ENCODE results near the gene HAUS7. TPM values are rescaled to one million over a fixed set of nuclear protein-coding genes. Genes with fewer than 3 reads are reported as not detected.

The HAUS7 gene
- total RNA-seq, 2 experiments from 2014 or later: 59.1 to 62.3 TPM

DNA sequence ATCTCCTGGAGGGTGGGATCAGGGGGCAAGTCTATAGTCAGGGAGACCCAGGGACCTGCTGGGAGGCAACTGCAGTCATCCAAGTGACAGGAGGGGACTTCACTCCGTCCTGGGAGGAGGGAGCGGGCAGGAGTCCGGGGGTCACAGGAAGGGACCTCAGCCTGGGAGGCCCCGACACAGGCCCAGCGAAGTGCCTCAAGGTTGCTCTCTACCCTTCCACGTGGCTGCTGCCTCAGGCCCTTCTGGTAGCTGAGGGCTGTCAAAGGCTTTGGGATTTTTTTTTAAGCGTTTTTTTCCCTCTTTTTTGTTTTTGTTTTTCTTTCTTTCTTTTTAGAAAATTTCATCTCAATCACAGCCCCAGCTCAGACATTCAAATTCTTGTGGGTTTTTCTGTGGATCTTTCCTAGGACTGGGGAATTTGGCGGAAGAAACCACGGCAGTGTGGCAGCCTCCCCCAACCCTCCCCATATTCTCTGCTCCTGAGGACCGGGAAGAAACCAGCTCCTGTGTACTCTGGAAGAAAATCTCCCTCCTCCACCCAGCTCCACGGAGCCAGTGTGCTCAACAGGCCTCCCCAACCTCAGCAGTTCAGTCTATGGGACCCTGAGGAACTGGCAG, 1.4 kb upstream of the HAUS7 start:
- Mint-ChIP-seq H3K9me3 (no peaks in the 10 kb centered on the region), H3K4me3 (no peak overlapping the region), H3K27me3 (no peaks in the 10 kb centered on the region), H3K27ac (peak overlapping the region; percentile 28), H3K4me1 (ENCODE audit: low read depth) (peaks cover 17% of the 10 kb centered on the region), H3K36me3 (peaks cover 5% of the 10 kb centered on the region)
- intact Hi-C loops (cut with micrococcal nuclease): loop anchor here (1.0 to 10.0 kb wide), 4 partner anchors 36 to 463 kb away; partner anchors contain the start of genes CCNQ, IDH3G, NAA10 and SSR4
- CTCF ChIA-PET: interaction anchor here (1.2 to 4.8 kb wide), 7 partner anchors 36 to 530 kb away, joined by 3 to 49 read pairs (median 5); no protein-coding TSS in a partner anchor
- no peak for DNase-seq
- POLR2A ChIA-PET: no interaction called here

GRCh38 chrX:153469811-153470410, 465 bp downstream of the HAUS7 start:
- H3K27ac Mint-ChIP-seq: peak overlapping the region; percentile 51
- no peaks in the 10 kb centered on the region for H3K27me3 Mint-ChIP-seq
- POLR2A ChIA-PET: interaction anchor here (0.9 kb wide), 1 partner anchor 9 kb away, joined by 3 read pairs; no protein-coding TSS in a partner anchor

GRCh38 chrX:153468008-153468580, 2.3 kb downstream of the HAUS7 start:
- H3K9me3 Mint-ChIP-seq: no peaks in the 10 kb centered on the region
- H3K27me3 Mint-ChIP-seq: no peaks in the 10 kb centered on the region
- H3K27ac Mint-ChIP-seq: no peak overlapping the region
- peaks cover 8% of the 10 kb centered on the region for H3K36me3 Mint-ChIP-seq
- DNase-seq: no peak
- ChIA-PET CTCF (no interaction called here), POLR2A (no interaction called here)
- H3K4me1 Mint-ChIP-seq (ENCODE audit: low read depth): peaks cover 15% of the 10 kb centered on the region
- intact Hi-C loops (cut with micrococcal nuclease): no loop called here
- H3K4me3 Mint-ChIP-seq: no peak overlapping the region

More at GRCh38 chrX:153469811-153470410, 465 bp downstream of the HAUS7 start:
- peaks cover 15% of the 10 kb centered on the region for H3K4me1 Mint-ChIP-seq (ENCODE audit: low read depth)
- H3K9me3 Mint-ChIP-seq: no peaks in the 10 kb centered on the region
- CTCF ChIA-PET: interaction anchor here (0.6 to 4.8 kb wide), 9 partner anchors 9 to 528 kb away, joined by 3 to 49 read pairs (median 5); no protein-coding TSS in a partner anchor
- peaks cover 5% of the 10 kb centered on the region for H3K36me3 Mint-ChIP-seq
- H3K4me3 Mint-ChIP-seq: peak overlapping the region; percentile 79
- DNase-seq: peak; percentile 39
- intact Hi-C loops (cut with micrococcal nuclease): loop anchor here (1.0 to 10.0 kb wide), 6 partner anchors 129 to 529 kb away; partner anchors contain the start of genes ABCD1, BCAP31, CCNQ and IDH3G

DNA sequence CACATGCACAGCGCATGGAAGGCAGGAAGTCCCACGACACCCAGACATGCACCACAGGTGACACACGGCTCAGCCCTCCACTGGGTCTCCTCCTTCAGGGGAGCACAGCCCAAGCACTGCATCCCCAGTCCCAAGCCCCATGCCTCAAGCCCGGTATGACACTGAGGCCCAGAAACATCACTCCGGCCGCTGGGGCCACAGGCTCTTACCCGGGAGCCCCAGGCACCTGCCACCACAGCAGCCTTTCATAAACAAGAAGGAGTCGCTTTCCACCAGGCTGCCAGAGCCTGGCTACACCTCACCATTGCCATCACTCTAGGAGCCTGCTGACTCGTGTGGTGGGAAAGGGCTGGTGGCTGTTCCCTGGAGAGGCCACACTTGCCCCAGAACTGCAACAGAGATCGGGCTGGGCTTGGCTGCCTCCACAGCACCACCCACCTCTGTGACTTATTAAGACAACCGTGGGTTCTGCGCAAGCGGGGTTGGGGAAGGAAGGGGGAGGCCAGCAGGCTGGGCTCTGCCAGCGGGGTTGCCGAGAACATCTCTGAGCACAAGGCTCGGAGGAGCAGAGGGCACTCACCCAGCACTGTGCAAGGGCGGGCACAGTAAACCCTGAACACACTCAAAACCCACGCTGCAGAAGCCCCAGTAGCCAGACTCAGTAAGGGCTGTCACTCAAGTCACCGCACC, 4.5 kb downstream of the HAUS7 start:
- ChIA-PET CTCF (no interaction called here), POLR2A (no interaction called here)
- intact Hi-C loops (cut with micrococcal nuclease): no loop called here
- H3K27ac Mint-ChIP-seq: no peak overlapping the region
- H3K4me1 Mint-ChIP-seq (ENCODE audit: low read depth): peaks cover 15% of the 10 kb centered on the region
- peaks cover 8% of the 10 kb centered on the region for H3K36me3 Mint-ChIP-seq
- no peak overlapping the region for H3K4me3 Mint-ChIP-seq
- H3K9me3 Mint-ChIP-seq: no peaks in the 10 kb centered on the region
- no peak for DNase-seq
- no peaks in the 10 kb centered on the region for H3K27me3 Mint-ChIP-seq

- Mint-ChIP-seq H3K36me3 (peaks cover 12% of the 10 kb centered on the region), H3K9me3 (no peaks in the 10 kb centered on the region), H3K4me3 (no peak overlapping the region), H3K27ac (no peak overlapping the region), H3K27me3 (no peaks in the 10 kb centered on the region), H3K4me1 (ENCODE audit: low read depth) (peaks cover 12% of the 10 kb centered on the region)
- DNase-seq: no peak
- intact Hi-C loops (cut with micrococcal nuclease): no loop called here
- POLR2A ChIA-PET: no interaction called here
- CTCF ChIA-PET: no interaction called here
Measured at GRCh38 chrX:153464116-153464515, 6.3 kb downstream of the HAUS7 start.

GRCh38 chrX:153463556-153463955, 6.8 kb downstream of the HAUS7 start:
- Mint-ChIP-seq H3K4me1 (ENCODE audit: low read depth) (peaks cover 8% of the 10 kb centered on the region), H3K36me3 (peaks cover 13% of the 10 kb centered on the region), H3K9me3 (no peaks in the 10 kb centered on the region), H3K27me3 (no peaks in the 10 kb centered on the region), H3K27ac (no peak overlapping the region), H3K4me3 (no peak overlapping the region)
- ChIA-PET POLR2A (no interaction called here), CTCF (no interaction called here)
- DNase-seq: no peak
- intact Hi-C loops (cut with micrococcal nuclease): no loop called here

DNA sequence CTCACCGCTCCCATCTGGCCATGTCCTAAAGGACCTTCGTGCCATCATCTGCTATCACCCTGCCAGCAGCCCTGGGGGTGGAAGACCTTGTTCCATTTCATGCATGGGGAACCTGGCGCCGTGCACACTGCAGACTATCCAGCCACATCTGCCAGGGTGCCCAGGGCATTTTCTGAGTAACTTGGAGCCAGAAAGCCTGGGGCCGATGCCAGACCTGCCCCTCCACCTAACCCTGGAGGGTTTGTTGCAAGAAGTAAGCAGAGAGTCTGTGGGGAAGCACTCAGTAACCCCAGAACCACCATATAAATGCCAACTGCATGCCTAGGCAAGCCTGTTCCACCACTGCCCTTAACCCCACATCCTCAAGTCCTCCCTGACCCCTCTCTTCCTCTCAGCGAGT, 7.3 kb downstream of the HAUS7 start:
- H3K4me3 Mint-ChIP-seq: no peak overlapping the region
- ChIA-PET POLR2A (no interaction called here), CTCF (interaction anchor here (3.1 kb wide), 1 partner anchor 44 kb away, joined by 17 read pairs; no protein-coding TSS in a partner anchor)
- H3K4me1 Mint-ChIP-seq (ENCODE audit: low read depth): peaks cover 8% of the 10 kb centered on the region
- no peak for DNase-seq
- peaks cover 13% of the 10 kb centered on the region for H3K36me3 Mint-ChIP-seq
- H3K27me3 Mint-ChIP-seq: no peaks in the 10 kb centered on the region
- intact Hi-C loops (cut with micrococcal nuclease): no loop called here
- H3K9me3 Mint-ChIP-seq: no peaks in the 10 kb centered on the region
- H3K27ac Mint-ChIP-seq: no peak overlapping the region

GRCh38 chrX:153462291-153462690, 8.1 kb downstream of the HAUS7 start:
- intact Hi-C loops (cut with micrococcal nuclease): no loop called here
- no peaks in the 10 kb centered on the region for H3K27me3 Mint-ChIP-seq
- ChIA-PET CTCF (interaction anchor here (3.1 kb wide), 1 partner anchor 45 kb away, joined by 17 read pairs; no protein-coding TSS in a partner anchor), POLR2A (no interaction called here)
- H3K36me3 Mint-ChIP-seq: peaks cover 11% of the 10 kb centered on the region
- no peaks in the 10 kb centered on the region for H3K9me3 Mint-ChIP-seq
- H3K4me1 Mint-ChIP-seq (ENCODE audit: low read depth): peaks cover 2% of the 10 kb centered on the region
- no peak overlapping the region for H3K4me3 Mint-ChIP-seq
- no peak for DNase-seq
- H3K27ac Mint-ChIP-seq: no peak overlapping the region

DNA sequence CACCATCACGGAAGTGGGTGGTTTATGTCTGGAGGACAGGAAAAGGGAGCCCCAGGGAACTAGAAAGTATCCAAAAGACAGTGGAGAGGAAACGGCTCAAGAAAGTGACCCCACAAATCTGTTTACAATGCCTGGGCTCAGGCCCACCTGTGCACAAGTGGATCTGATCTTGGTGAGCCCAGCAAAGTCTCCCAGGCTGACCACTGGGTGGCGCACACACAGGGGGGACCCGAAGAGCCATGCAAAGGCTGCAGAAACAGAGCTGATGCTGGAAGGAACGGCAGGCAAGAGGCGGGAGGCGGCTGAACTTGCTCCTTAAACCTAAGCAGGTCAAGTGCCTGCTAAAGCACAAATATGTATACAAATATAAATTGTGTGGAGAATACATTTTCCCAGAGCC, 9.6 kb downstream of the HAUS7 start:
- Mint-ChIP-seq H3K9me3 (no peaks in the 10 kb centered on the region), H3K4me3 (no peak overlapping the region), H3K27ac (no peak overlapping the region), H3K36me3 (peaks cover 9% of the 10 kb centered on the region), H3K4me1 (ENCODE audit: low read depth) (no peaks in the 10 kb centered on the region), H3K27me3 (no peaks in the 10 kb centered on the region)
- intact Hi-C loops (cut with micrococcal nuclease): no loop called here
- ChIA-PET CTCF (interaction anchor here (1.0 to 3.1 kb wide), 6 partner anchors 9 to 79 kb away, joined by 3 to 17 read pairs (median 4); partner anchors contain the start of gene HAUS7), POLR2A (interaction anchor here (1.0 kb wide), 1 partner anchor 9 kb away, joined by 3 read pairs; no protein-coding TSS in a partner anchor)
- peak; percentile 54 for DNase-seq

DNA sequence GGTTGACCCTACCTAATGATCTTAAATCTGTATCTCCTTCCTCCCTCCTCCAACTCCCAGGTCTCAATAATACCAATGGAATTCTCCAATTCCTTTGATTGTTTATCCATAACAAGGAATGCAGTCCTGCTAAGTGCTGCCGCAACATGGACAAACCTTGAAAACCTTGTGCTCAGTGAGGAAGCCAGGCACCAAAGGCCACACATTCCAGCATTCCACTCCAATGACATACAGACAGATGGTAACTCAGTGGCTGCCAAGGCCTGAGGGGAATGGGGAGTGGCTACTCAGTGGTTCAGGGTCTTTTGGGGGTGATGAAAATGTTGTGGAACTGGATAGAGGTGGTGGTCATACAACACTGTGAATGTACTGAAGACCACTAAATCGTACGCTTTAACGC, 10.4 kb downstream of the HAUS7 start:
- H3K9me3 Mint-ChIP-seq: no peaks in the 10 kb centered on the region
- peaks cover 9% of the 10 kb centered on the region for H3K36me3 Mint-ChIP-seq
- ChIA-PET CTCF (interaction anchor here (0.6 to 3.1 kb wide), 4 partner anchors 16 to 299 kb away, joined by 3 to 17 read pairs (median 3); no protein-coding TSS in a partner anchor), POLR2A (no interaction called here)
- no peak overlapping the region for H3K27ac Mint-ChIP-seq
- H3K27me3 Mint-ChIP-seq: no peaks in the 10 kb centered on the region
- no peaks in the 10 kb centered on the region for H3K4me1 Mint-ChIP-seq (ENCODE audit: low read depth)
- H3K4me3 Mint-ChIP-seq: no peak overlapping the region
- intact Hi-C loops (cut with micrococcal nuclease): no loop called here
- DNase-seq: no peak

DNA sequence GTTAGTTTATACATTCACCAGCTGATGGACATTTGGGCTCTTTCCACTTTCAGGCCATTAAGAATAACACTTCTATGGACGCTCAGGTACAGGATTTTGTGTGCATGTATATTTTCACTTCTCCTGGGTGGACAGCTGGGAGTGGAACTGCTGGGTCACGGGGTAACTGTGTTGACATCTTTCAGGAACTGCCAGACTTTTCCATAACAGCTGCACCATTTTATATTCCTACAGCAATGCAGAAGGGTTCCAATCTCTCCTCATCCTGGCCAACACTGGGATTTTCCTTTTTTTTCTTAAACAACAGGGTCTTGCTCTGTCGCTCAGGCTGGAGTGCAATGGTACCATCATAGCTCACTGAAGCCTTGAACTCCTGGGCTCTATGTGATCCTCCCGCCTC, 11.9 kb downstream of the HAUS7 start:
- intact Hi-C loops (cut with micrococcal nuclease): no loop called here

More for the DNA sequence above, 11.9 kb downstream of the HAUS7 start:
- ChIA-PET CTCF (interaction anchor here (1.8 kb wide), 1 partner anchor 49 kb away, joined by 6 read pairs; no protein-coding TSS in a partner anchor), POLR2A (no interaction called here)
- H3K27ac Mint-ChIP-seq: no peak overlapping the region
- H3K27me3 Mint-ChIP-seq: no peaks in the 10 kb centered on the region
- H3K36me3 Mint-ChIP-seq: peaks cover 5% of the 10 kb centered on the region
- H3K4me1 Mint-ChIP-seq (ENCODE audit: low read depth): no peaks in the 10 kb centered on the region
- H3K4me3 Mint-ChIP-seq: no peak overlapping the region
- DNase-seq: no peak
- no peaks in the 10 kb centered on the region for H3K9me3 Mint-ChIP-seq

All from activated CD4-positive, alpha-beta memory T cell treated with anti-CD3 and anti-CD28 coated beads for 36 hours (primary cell).